GM11168 (cell line): Measurements from ENCODE around the gene SMC3.
"Not testable (repeated sequence)": the region's sequence is repeated elsewhere in the genome, so short reads cannot be mapped to it uniquely, and the experiment has no call there.

ENCODE experiments used
- in situ Hi-C: fragments of 300-500 bp; cut with MboI; formaldehyde crosslinking; loops from one replicate; pipeline ENCODE4 v1.12.0; 2022; ENCODE audit warnings: low sequenced_read_pairs; ENCODE audit not compliant: unreplicated experiment

The SMC3 gene

GRCh38 chr10:110567201-110568054, at the start of gene SMC3:
TSS of gene SMC3 (plus strand) at chr10:110567695. CDS start at chr10:110567817, 122 bp downstream.
- in situ Hi-C loops: loop anchor here (25.0 kb wide), 1 partner anchor 430 kb away; no protein-coding TSS in a partner anchor

- in situ Hi-C loops: no loop called here
Measured at GRCh38 chr10:110522365-110522988, 45.0 kb upstream of the SMC3 start.

- in situ Hi-C loops: no loop called here
Measured at GRCh38 chr10:110523736-110524135, 43.8 kb upstream of the SMC3 start.

GRCh38 chr10:110524179-110524858, 43.2 kb upstream of the SMC3 start:
- in situ Hi-C loops: no loop called here

GRCh38 chr10:110524859-110525232, 42.6 kb upstream of the SMC3 start:
- in situ Hi-C loops: no loop called here

GRCh38 chr10:110525349-110526260, 41.9 kb upstream of the SMC3 start:
- in situ Hi-C loops: no loop called here

- in situ Hi-C loops: no loop called here
Measured at GRCh38 chr10:110527731-110528171, 39.7 kb upstream of the SMC3 start.

- in situ Hi-C loops: no loop called here
Measured at GRCh38 chr10:110528224-110528996, 39.1 kb upstream of the SMC3 start.

- in situ Hi-C loops: not testable (repeated sequence)
Measured at GRCh38 chr10:110528997-110529524, 38.4 kb upstream of the SMC3 start.

GRCh38 chr10:110529596-110530011, 37.9 kb upstream of the SMC3 start:
- in situ Hi-C loops: no loop called here

GRCh38 chr10:110530131-110530831, 37.2 kb upstream of the SMC3 start:
- in situ Hi-C loops: no loop called here

- in situ Hi-C loops: no loop called here
Measured at GRCh38 chr10:110531687-110532086, 35.8 kb upstream of the SMC3 start.

- in situ Hi-C loops: not testable (repeated sequence)
Measured at GRCh38 chr10:110532628-110533027, 34.9 kb upstream of the SMC3 start.

- in situ Hi-C loops: no loop called here
Measured at GRCh38 chr10:110533149-110533548, 34.3 kb upstream of the SMC3 start.

- in situ Hi-C loops: no loop called here
Measured at GRCh38 chr10:110534571-110534970, 32.9 kb upstream of the SMC3 start.

GRCh38 chr10:110535958-110536891, 31.3 kb upstream of the SMC3 start:
- in situ Hi-C loops: no loop called here

- in situ Hi-C loops: no loop called here
Measured at GRCh38 chr10:110539091-110539490, 28.4 kb upstream of the SMC3 start.
